T follicular helper cell (primary cell): ENCODE measurements around the gene KRT76.

Source experiments
- DNase-seq: peaks from one replicate; pipeline ENCODE4 v3.0.0-alpha.2; 2020; ENCODE audit warnings: low read depth

KRT76 gene

DNA sequence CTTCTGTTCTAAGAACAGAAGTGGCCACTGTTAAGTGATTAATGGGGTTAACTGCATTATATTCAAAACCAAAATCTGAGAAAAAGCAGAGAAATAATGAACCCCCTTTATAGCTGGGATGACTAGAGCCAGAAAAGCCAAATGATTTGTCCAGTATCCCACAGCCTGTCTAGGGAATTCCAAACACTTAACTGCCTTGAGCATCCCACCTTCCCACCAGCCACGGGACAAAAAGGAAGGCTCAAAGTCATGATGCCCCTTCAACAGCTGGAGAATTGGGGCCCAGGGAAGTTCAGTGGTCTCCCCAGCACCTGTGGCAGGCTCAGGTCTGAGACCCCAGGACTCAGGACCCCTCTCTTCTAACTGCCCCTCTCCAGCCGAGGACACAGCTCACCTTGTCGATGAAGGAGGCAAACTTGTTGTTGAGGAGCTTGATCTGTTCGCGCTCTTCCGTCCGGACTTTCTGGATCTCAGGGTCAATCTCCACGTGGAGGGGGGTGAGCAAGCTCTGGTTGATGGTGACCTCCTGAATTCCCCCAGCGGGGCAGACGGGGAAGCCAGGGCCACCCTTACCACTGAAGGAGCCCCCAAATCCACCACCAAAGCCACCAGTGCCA is 36.2 kb upstream of the KRT76 start:
- no peak for DNase-seq

DNA sequence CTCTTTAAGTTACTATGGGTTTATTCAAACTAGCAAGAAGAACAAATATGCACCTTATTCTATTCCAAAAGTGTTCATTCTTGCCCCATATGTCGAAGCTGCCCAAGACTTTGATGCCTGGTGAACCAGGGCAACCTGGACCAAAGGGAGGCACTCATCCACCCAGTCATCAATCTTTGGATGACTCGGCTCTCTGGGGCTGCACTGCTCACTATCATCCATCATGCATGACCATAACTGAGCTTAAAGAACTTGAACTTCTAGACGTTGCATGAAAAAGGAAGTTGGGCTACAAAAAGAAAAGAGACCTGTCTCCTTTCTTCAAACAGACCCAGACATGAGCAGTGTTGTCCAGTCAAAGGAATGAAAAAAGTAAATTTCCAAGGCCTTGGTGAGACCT is 35.6 kb upstream of the KRT76 start:
- no peak for DNase-seq

DNA sequence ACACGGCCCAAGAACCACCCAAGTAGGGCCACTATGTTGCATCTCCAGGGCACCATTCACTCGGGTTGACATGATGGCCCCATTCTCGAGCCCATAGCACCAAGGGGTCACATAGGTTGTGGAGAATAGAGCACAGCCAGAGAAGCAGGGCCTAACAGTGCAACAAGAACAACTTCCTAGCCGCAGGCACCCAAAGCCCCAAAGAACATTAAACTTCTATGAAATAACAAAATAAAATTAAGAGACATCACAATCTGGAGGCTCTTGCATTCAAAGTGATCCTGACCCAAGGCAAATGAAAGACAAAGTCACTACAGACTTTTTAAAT is 34.9 kb upstream of the KRT76 start:
- DNase-seq, result no peak

DNA sequence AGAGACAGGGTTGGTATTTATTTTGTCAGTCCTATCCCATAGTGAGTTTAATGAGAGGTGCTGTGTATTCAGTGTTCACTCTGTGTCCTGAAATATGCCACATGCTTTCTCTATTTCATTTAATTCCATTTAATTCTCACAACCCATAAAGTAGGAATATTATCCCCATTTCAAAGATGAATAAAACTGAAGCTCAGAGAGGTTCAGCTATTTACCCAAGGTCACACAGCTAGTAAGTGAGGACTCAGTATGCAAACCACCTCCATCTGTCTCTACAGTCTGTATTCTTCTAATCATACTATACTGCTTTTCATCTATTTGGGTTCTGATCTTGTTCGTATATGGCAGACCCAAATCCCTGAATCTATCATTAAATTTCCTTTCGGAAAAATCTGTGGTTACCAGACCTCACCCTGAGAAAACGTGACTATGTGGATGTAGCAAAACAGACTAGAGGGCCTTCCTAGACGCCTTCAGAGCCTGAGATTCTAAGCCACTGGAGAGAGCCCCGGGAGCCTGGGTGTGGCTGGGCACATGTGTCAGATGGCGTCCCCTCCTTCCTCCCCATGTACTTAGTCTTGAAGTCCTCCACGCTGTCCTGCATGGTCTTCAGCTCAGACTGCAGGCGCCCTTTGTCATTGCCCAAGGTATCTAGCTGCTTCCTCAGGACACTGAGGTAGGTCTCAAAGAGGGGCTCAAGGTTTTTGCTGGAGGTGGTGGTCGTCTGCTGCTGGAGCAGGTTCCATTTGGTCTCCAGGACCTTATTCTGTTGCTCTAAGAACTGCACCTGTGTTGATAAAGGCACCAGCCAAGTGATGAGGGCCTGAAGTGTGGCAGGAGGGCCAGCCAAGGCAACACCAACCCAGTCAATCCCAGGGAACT is 34.3 kb upstream of the KRT76 start:
- DNase-seq, result no peak

DNA sequence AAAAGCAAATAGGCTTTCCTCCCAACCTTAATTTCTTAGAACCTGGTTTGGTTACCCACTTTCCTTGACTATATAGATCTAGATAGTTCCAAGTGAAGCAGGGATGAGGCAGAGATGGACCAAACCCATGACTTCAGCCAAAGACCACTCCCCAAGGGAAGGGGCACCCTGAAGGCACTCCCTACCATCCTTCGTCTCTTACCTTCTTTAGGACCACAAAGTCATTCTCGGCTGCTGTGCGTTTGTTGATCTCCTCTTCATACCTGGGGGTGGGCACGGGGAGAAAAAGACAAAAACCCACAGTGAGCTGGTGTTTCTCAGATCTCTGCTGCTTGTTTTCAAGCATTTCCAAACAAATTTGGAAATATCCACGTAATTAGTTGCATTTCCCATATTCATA is 33.4 kb upstream of the KRT76 start:
- no peak for DNase-seq

DNA sequence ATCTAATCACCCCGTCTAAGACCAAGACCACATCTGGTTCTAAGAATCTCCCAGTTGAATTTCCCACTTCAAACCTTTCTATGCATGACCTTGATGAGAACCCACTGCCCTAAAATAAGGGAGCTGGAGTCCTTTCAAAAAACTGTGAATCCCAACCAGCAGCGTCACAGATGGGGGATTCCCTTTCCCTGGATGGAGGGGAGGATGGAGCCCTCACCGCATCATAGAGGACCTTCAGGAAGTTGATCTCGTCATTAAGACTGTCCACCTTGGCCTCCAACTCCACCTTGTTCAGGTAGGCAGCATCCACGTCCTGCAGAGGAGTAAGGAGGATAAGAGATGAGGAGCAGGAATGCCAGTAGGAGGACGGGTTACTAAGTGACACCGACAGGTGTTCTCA is 32.0 kb upstream of the KRT76 start:
- no peak for DNase-seq

DNA sequence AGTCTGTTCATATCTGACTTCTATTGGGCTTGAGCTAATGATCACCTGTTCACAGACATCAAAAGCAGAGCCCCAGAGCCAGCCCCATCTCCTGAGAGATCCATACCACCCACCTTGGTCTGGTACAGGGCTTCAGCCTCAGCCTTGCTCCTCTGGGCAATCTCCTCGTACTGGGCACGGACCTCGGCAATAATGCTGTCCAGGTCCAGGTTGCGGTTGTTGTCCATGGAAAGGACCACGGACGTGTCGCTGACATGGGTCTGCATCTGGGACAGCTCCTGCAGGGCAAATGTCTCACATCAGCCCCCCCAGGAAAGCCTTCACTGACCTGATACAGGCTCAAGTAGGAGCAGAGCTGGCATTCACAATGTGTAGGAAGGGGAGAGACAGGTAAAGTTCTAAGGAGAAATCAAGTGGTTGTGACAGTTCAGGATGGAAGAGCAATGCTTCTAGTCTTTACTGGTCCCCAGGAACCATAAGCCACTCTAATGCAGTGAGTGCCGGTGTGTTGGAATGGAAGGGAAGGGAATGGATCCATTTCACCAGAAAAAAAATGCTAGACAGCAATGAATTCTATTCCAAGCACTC is 31.5 kb upstream of the KRT76 start:
- DNase-seq, result no peak

DNA sequence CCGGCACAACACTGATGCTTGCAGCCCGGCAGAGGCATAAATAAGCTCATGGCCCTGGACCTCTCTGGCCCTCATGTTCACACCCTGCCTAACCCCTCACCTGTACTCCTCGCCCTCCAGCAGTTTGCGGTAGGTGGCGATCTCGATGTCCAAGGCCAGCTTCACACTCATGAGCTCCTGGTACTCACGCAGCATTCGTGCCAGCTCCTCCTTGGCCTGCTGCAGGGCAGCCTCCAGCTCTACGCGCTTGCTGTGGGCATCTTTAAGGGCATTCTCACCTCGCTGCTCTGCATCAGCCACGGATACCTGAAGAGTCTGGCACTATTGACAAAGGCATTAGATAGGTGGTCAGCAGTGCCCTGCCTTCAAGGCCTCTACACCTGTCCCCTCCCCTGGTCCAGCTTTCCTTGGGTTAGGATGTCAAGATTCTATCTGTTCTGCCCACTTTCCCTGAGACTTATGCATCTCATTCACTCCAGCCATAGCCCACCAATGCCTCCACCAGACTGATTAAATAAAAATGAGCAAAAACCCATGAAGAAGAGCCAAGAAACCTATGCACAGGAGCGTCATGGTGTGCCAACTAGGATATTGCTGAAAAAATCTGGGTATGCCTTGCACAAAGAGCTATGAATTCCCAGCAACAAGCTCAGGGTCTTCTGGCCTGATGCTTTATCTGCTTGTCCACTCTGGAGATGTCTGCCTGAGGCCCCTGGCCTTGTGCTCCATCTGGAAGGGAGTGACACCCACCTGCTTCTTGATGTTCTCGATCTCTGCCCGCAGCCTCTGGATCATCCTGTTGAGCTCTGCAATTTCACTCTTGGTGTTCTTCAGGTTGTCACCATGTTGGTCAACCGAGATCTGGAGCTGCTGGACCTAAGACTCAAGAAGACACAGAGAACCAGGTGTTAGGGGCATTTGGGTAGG is 30.7 kb upstream of the KRT76 start:
- no peak for DNase-seq

DNA sequence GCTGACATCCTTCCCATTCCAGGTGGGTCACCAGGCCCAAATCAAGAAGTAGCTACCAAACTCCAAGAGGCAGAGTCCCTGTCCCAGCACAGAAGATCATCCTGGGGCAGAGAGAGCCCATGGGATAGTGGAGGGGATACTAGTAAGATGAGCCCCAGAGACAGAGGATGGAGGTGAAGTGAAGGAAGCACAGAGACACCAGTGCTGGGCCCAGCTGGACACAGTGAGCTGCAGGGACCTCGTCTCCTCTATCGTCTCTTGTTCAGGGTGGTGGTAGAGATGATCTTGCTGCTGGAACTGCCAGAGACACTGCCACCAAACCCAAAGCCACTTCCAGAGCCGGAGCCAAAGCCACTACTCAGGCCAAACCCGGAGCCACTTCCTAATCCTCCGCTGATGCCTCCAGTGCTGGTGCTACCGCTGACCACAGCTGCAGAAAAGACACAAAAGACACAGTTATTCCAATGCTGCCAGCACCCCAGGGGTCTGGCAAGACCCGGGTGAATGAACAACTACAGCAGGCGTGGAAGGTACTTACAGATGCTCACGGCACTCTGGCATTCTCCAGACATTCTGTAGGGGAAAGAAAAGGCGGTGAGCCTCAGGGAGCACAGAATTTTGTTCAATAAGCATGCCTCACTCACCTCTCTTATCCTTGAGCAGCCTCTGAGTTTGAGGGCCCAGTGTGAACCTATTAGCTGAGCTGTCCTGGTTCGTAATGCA is 29.8 kb upstream of the KRT76 start:
- DNase-seq, result no peak

DNA sequence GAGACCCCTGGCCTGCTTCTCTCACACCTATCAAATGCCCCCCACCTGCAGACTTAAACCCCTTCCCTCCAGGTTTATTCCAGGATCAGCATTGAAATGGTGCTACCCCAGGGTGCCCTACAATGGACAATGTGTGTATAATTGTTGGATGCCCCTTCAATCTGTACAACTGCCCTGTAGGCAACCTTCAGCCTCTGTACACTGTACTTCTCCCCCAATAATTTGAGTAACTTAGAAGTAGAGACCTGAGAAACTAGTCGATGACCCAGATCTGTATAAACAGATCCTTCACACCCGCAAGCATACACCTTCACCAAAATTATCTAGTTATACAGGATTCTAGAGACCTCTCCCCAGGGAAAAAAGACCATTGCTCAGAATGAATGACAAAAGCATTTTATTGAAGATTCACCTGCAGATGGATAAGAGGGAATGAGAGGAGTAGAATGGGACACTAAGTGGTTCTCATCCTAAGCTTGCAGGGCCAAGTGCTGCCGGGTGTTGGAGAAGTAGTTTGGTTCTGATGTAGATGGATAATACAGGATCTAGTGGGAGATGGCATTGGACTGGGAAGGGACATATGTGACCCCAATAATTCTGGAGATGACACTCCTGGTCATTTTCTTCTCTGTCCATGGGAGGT is 29.1 kb upstream of the KRT76 start:
- DNase-seq, result no peak

DNA sequence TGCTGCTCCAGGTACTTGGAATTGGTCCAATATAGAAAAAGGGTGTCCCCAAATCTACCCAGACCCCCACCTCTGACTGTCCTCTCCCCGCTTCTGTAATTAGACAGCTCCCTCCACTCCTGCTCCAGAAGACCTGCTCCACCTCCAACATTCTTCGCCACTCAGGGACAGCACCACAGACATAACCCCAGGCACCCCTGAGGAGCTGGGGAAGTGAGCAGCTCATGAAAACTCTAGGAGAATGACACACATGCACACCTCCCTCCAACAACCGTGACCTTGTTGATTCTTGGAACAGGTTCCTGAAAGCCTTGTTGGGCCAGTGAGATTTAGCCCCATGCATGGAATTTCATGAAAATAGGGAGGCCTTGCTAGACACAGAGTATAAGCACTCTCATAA is 28.6 kb upstream of the KRT76 start:
- no peak for DNase-seq

DNA sequence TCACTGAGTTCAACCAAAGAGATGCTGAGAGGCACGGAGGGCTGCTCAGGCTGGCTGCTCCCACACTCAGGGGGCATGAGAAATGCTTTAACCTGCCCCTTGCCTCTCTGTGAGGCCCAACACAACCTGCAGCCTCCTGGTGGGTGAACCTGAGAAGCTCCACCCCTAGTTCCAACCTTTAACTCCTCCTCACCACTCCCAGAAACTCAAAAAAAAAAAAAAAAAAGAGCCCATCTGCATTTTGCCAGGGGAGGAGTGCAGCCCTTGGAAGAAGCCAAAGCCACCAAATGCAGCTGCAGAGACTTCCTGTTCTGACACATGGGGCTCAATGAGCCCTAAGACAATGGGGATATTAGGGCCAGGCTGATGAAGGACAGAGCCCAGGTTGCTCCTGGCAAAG is 27.9 kb upstream of the KRT76 start:
- no peak for DNase-seq

DNA sequence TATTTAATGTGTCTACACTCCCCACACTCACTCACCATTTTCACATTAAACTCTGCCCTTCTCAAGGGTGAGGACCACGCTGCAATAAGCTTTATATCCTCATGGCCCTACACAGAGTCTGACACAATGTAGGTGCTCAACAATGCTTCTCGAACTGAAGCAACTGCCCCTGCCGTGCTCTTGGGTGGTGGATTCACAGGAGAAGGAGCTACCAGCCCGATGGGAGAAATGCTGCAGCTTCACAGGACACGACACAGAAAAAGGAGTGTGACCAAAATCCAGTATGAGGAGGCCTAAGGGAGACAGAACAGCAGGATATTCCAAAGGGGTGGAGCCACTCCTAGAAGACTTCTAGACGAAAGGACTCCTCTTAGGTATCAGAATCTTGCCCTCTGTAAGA is 25.3 kb upstream of the KRT76 start:
- no peak for DNase-seq

DNA sequence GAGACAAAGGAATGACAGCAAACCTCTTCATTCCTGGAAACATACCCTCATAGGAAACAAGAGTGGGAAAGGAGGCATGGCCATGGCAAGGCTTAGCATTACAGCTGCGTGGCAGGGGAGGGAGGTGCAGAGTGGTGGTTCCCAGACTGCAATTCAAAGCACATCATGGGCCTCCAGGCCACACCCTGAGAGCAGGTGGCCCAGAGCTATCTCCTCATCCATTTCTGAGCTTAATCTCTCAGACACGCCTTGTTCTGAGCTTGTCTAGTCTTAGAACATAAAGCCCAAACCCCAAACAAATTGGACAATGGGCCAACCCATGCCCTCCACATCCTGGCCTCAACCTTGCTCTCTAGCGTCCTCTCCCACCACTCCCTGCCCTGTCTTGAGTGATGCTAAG is 24.6 kb upstream of the KRT76 start:
- no peak for DNase-seq

DNA sequence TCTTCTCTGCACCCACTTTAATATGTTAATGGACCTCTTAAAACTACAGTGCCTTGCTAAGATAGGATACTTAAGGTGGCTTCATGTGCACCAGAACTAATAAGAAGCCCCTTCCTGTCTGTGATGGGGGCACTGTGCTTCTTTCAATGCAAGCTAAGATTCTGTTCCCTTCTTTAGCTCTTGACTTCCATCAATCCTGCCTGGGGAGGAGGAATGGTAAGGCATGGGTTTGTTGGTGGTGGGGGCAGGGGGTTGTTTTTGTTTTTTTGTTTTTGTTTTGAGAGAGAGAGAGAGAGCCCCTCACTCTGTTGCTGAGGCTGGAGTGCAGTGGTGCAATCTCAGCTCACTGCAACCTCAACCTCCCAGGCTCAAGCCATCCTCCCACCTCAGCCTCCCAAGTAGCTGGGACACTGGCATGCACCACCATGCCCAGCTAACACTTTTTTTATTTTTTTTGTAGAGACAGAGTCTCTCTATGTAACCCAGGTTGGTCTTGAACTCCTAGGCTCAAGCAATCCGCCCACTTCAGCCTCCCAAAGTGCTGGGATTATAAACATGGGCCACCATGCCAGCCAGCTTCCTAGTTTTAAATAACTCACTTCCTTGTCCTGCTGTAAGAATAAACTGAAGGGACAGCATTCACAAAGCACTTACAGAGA is 23.2 kb upstream of the KRT76 start:
- DNase-seq, result no peak

DNA sequence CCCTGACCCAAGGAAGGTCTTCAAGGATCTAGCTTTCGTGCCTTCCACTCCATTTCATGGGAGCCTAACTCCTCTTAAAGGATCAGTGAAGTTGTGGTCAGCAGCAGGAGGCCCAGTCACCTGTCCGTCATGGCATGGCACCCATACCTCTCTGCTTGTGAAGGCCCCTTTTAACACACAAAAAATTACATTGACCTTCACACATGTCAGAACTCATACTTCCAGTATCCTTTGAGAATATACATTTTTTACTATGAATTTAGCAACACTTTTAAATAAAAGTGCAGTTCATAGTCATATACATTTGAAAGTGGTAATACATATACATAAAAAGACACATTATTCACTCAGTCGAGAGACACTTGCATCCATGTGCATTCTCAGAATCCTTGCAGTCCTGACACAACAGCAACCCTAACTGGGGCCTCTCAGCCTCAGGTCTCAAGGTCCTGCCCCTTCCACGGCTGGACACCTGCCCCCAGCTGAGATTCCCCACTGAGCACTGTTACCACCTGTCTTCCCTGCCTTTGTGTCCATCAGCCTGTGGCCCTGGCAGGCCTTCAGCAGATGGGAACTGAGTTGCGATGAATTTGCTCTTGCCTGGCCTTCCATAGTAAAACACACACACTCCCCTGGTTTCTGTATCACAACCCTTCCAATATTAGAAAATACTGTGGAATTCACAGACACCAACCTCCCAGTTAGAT is 22.5 kb upstream of the KRT76 start:
- DNase-seq, result no peak

DNA sequence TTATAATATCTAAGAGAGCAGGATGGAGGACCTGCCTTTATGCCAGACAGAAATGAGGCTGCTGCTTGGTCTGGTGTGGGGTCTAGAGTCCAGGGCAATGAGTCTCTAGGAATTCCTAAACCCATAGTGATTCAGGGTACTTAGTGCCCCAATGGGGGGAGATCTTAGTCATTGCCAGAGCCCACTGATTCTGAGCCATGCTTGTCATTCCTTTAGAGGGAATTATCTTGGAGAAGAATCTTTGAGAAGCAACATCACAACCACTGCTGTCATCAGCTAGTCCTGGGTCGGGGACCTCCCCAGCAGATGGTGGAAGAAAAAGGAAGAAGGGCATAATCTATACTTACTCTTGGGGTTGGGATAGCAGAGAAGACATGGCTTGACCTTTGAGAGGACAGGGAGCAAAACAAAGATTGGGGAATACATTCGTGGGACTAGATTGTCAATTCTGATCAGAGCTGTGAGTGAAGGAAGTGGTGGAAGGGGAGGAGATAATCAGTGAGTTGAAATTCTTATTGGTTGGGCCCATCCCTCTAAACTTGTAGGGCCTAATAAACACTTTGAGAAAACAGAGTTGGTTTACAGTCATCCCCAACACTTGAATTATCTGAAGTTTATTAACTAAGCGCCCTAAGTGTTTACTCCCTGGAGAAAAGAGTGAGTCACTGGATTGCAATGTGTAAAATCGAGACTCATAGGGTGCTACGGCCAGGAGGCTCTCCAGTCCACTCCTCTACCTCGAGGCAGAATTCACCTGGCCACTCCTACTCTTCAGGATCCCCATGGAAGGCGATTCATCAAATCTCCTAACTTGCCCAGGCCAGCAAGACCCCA is 21.7 kb upstream of the KRT76 start:
- DNase-seq, result no peak

DNA sequence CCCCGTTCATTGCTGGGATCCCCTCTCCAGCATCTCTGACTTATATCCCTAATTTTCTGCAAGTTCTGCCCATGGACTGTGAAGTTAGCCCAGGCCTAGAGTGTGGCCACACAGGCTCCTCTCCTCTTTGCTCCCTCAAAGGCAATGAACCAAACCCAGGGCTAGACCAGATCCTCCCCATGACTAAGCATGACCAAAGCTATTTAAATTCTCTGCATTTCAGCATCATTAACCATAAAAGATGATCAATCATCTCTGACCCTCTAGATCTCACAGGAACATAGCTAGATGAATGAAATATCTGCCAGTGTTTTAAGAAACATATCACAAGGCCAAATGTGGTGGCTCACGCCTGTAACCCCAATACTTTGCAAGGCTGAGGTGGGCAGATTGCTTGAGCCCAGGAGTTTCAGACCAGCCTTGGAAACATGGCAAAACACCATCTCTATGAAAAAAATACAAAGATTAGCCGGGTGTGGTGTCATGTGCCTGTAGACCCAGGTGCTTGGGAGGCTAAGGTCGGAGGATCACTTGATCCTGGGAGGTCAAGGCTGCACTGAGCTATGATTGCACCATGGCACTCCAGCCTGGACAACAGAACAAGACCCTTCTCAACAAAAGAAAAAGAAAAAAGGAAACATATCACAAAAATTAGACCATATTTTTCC is 21.0 kb upstream of the KRT76 start:
- no peak for DNase-seq

DNA sequence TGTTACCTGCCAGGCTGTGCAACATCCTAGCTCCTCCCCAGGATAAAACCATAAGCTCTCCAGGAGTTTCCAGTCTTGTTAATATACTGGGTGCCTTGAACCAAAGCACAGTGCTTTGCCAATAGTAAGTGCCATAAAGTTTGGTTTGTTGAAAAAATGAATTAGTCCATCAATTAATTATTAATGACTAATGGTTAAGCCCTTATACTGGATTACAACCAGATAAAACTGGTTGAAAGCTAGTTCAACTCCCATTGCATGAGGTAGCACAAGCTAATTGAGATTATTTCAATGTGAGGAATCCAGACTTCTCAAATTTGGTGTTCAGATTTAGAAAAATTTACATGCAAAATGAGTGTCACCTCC is 20.4 kb upstream of the KRT76 start:
- DNase-seq, result no peak
